NCI-H526 (cell line): ENCODE measurements around the gene SCAMP3.
A peak's percentile ranks its signal among the peaks of the same experiment; 100 is the strongest.
"Not testable (repeated sequence)": the region's sequence is repeated elsewhere in the genome, so short reads cannot be mapped to it uniquely, and the experiment has no call there.

Experiments
- DNase-seq, 2 experiments: peaks; one replicate each; lab custom pipeline; 2025; lab: John Stamatoyannopoulos, UW

The SCAMP3 gene

GRCh38 chr1:155261852-155262673, at the start of gene SCAMP3:
Gene SCAMP3, minus strand, starts transcription at chr1:155262360. Its CDS starts 209 bp downstream, at chr1:155262151.
- DNase-seq = peak; percentile 100

GRCh38 chr1:155309423-155310021, 47.4 kb upstream of the SCAMP3 start:
- no peak for DNase-seq

- DNase-seq = peak; percentile 100
Observed at GRCh38 chr1:155308493-155309422, 46.6 kb upstream of the SCAMP3 start, which contains the start of gene FDPS. Gene FDPS, plus strand, starts transcription at chr1:155308866. Its CDS starts 924 bp downstream, at chr1:155309790.

GRCh38 chr1:155307247-155307740, 45.1 kb upstream of the SCAMP3 start:
- peak; percentile 54 to 59 for DNase-seq

GRCh38 chr1:155305881-155306391, 43.8 kb upstream of the SCAMP3 start:
- no peak for DNase-seq

- DNase-seq = no peak
Observed at GRCh38 chr1:155304558-155305063, 42.5 kb upstream of the SCAMP3 start.

GRCh38 chr1:155301342-155301841, 39.2 kb upstream of the SCAMP3 start, which contains the start of gene PKLR:
Gene PKLR, minus strand, starts transcription at chr1:155301438. Its CDS starts 43 bp downstream, at chr1:155301395.
- no peak for DNase-seq

- DNase-seq = no peak
Observed at GRCh38 chr1:155300553-155301329, 38.6 kb upstream of the SCAMP3 start.

- no peak for DNase-seq
Observed at GRCh38 chr1:155300024-155300423, 37.9 kb upstream of the SCAMP3 start.

- DNase-seq = no peak
Observed at GRCh38 chr1:155297384-155297783, 35.2 kb upstream of the SCAMP3 start.

GRCh38 chr1:155296661-155297060, 34.5 kb upstream of the SCAMP3 start:
- no peak for DNase-seq

GRCh38 chr1:155295942-155296267, 33.7 kb upstream of the SCAMP3 start:
- no peak for DNase-seq

- no peak for DNase-seq
Observed at GRCh38 chr1:155295183-155295941, 33.2 kb upstream of the SCAMP3 start.

GRCh38 chr1:155294520-155295182, 32.5 kb upstream of the SCAMP3 start:
- no peak for DNase-seq

GRCh38 chr1:155293086-155293749, 31.1 kb upstream of the SCAMP3 start:
- no peak for DNase-seq

GRCh38 chr1:155291006-155291405, 28.8 kb upstream of the SCAMP3 start:
- DNase-seq = not testable (repeated sequence)

- DNase-seq = no peak
Observed at GRCh38 chr1:155287987-155288543, 25.9 kb upstream of the SCAMP3 start.

GRCh38 chr1:155286544-155286943, 24.4 kb upstream of the SCAMP3 start:
- DNase-seq = no peak
